KOPT-K1 (cell line): ENCODE measurements around the gene CHAT.

Experiments used
- H3K27ac ChIP-seq: fragments of 200-600 bp; sonication (generic); 2 replicates; pipeline ENCODE4 v1.5.1; 2016; ENCODE audit warnings: antibody characterized with exemption, mild to moderate bottlenecking, low read depth, low read length; ENCODE audit not compliant: poor library complexity, severe bottlenecking
- H3K36me3 ChIP-seq: fragments of 200-600 bp; sonication (generic); 2 replicates; pipeline ENCODE4 v1.5.1; 2017; ENCODE audit warnings: antibody characterized with exemption, mild to moderate bottlenecking, low read length, moderate library complexity; ENCODE audit not compliant: insufficient read depth
- H3K9me3 ChIP-seq: fragments of 200-600 bp; sonication (generic); 2 replicates; pipeline ENCODE4 v1.5.1; 2017; ENCODE audit warnings: antibody characterized with exemption, low read length, mild to moderate bottlenecking; ENCODE audit not compliant: insufficient read depth, poor library complexity, severe bottlenecking

Gene CHAT

DNA sequence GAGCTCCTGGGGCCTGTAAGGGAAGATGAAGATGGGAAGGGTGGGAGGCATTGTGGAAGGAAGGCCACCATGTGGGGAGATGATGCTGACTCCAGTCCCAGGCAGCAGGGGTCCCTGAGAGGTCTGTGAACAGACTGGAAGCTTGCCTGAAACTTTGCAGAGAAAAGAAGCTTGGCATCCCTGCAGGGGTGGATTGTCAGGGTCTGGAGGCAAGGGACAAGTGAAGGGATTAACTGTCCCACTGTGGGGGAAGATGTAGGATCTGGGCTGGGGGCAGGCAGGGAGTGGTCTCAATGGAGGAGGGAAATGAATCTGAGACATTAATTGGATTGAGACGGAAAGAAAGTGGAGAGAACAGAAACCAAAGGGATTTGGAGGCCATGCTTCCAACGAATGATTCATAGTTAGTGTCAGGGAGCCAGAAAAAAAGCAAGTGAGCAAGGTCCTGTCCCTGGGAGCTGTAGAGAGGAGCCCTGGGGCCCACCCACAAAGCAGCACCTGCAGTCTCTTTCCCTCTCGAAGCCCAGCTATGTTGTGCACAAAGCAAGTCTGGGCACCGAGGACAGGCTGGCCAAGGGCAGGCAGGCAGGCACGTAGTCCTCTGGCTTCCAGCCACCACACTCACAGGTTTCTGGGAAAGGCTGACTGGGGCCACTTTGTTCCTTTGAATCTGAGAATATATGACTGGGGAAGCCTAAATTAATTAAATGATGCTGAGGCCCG, 8.5 kb upstream of the CHAT start:
- no peaks in the 10 kb centered on the region for H3K9me3 ChIP-seq
- no peak overlapping the region for H3K27ac ChIP-seq
- no peaks in the 10 kb centered on the region for H3K36me3 ChIP-seq

- H3K36me3 ChIP-seq, result no peaks in the 10 kb centered on the region
- no peaks in the 10 kb centered on the region for H3K9me3 ChIP-seq
- no peak overlapping the region for H3K27ac ChIP-seq
These were observed 7.8 kb upstream of the CHAT start for GRCh38 chr10:49605939-49606509.

GRCh38 chr10:49606981-49607535, 6.8 kb upstream of the CHAT start:
- Histone ChIP-seq H3K27ac (no peak overlapping the region), H3K36me3 (no peaks in the 10 kb centered on the region), H3K9me3 (no peaks in the 10 kb centered on the region)

GRCh38 chr10:49608166-49609005, 5.5 kb upstream of the CHAT start:
- Histone ChIP-seq H3K9me3 (no peaks in the 10 kb centered on the region), H3K36me3 (no peaks in the 10 kb centered on the region), H3K27ac (no peak overlapping the region)

DNA sequence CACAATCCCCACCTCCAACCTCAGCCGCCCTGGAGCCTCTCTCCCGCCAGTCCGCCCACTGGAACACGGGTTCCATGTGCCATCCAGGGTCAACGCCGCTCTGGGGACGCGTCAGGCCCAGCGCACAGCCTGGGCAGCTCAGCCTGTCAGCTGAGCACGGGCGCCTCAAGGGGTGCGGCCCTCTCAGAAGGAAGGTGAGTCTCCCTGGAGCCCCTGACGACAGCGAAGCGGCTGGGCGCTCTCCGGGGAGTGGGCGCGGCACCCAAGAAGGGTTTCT, 4.9 kb upstream of the CHAT start:
- H3K9me3 ChIP-seq, result no peaks in the 10 kb centered on the region
- H3K27ac ChIP-seq, result no peak overlapping the region
- no peaks in the 10 kb centered on the region for H3K36me3 ChIP-seq

DNA sequence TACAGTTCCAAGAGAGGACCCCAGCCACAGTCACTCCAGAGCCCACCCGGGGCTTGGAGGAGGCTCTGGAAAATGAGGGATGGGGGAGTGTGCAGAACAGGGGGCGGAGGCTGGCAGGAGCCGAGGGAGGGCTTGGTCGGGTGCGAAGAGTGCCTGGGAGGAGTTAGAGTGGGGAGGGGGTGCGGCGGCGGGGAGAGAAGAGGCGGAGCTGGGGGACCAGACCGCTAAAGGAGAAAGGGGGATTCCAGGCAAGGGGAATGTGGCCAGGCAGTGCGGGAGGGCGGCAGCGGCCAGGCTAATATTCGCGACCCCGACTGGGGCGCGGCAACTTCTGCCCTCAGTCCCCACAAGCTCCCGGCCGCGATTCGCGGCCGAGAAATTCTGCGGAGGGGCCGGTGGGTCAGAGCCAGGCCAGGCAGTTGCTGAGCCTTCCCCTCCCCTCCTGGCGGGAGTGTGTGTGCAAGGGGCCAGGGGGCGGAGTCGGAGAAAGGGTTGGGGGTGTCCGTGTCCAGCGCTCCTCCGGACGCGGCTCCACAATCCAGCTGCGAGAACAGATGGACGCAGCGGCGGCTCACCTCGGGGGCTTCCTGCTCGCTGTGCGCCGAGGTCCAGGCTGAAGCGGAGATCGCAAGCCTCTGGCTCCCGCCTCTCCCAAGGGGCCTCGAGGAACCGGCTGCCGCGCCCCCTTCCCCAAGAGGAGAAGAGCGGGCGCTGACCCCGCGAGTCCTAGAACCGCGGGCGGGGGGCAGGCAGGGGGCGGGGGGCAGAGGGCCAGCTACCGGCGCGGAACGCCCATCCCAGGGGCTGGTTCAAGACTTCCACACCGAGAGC, 4.3 kb upstream of the CHAT start:
- Histone ChIP-seq H3K9me3 (no peaks in the 10 kb centered on the region), H3K36me3 (no peaks in the 10 kb centered on the region), H3K27ac (no peak overlapping the region)

GRCh38 chr10:49610114-49610457, 3.8 kb upstream of the CHAT start, which contains the start of gene SLC18A3:
SLC18A3 (plus strand) TSS chr10:49610310; CDS start chr10:49610741, 431 bp downstream.
- no peak within 1 kb of the TSS for H3K27ac ChIP-seq
- H3K9me3 ChIP-seq, result no peaks in the 10 kb centered on the region
- no peaks in the 10 kb centered on the region for H3K36me3 ChIP-seq

DNA sequence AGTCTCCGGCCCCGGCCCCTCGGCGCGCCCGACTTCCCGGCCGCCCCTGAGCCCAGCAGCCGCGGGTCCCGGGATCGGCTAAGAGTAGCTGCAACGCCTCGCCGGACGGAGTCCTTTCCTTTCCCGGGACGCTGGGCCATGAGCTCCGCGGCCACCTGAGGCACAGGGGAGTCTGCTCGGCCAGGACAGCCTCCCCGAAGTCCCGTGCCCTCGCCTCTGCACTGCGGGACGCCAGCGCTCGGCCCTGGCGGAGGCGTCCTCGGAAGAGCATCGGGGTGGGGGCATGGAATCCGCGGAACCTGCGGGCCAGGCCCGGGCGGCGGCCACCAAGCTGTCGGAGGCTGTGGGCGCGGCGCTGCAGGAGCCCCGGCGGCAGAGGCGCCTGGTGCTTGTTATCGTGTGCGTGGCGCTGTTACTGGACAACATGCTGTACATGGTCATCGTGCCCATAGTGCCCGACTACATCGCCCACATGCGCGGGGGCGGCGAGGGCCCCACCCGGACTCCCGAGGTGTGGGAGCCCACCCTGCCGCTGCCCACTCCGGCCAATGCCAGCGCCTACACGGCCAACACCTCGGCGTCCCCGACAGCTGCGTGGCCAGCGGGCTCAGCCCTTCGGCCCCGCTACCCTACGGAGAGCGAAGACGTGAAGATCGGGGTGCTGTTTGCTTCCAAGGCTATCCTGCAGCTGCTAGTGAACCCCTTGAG, 3.2 kb upstream of the CHAT start:
- Histone ChIP-seq H3K9me3 (no peaks in the 10 kb centered on the region), H3K36me3 (no peaks in the 10 kb centered on the region), H3K27ac (no peak overlapping the region)

DNA sequence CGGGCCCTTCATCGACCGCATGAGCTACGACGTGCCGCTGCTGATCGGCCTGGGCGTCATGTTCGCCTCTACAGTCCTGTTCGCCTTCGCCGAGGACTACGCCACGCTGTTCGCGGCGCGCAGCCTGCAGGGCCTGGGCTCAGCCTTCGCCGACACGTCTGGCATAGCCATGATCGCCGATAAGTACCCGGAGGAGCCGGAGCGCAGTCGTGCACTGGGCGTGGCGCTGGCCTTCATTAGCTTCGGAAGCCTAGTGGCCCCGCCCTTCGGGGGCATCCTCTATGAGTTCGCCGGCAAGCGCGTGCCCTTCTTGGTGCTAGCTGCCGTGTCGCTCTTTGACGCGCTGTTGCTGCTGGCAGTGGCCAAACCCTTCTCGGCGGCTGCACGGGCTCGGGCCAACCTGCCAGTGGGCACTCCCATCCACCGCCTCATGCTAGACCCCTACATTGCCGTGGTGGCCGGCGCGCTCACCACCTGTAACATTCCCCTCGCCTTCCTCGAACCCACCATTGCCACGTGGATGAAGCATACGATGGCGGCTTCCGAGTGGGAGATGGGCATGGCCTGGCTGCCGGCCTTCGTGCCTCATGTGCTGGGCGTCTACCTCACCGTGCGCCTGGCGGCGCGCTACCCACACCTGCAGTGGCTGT, 2.5 kb upstream of the CHAT start:
- H3K9me3 ChIP-seq, result no peaks in the 10 kb centered on the region
- no peak overlapping the region for H3K27ac ChIP-seq
- H3K36me3 ChIP-seq, result no peaks in the 10 kb centered on the region

- no peaks in the 10 kb centered on the region for H3K9me3 ChIP-seq
- H3K36me3 ChIP-seq, result no peaks in the 10 kb centered on the region
- H3K27ac ChIP-seq, result no peak overlapping the region
These were observed 1.9 kb upstream of the CHAT start for GRCh38 chr10:49611816-49612512.

DNA sequence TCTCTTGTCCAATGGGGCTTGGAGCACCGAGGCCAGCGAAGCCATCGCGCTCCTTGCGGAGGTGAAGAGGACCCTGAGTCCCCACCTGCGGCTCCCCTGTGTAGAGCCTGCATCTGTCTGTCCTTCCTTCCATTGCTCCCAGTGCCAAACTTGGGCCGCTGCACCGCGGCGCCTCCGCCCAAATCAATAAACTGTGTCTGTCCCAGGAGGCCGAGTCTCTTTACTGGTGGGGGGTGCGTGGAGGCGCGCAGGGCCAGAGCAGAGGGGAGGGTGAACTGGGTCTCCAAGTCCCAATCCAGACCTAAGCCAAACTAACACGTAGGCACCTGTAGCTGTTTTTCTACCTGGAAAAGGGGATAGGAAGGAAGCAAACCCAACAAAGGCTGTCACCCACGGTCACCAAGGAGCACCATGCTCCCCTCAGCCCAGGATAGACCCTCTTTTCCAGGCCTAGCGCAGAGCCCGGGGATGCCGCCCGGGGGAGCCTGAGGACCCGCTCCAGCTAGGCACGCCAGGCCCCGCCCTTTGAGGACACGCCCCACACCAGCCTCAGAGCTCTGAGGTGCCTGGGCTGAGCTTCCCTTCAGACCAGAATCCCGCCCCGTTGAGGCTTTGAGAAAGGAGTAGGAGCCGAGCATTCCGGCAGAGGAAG, 1.2 kb upstream of the CHAT start:
- H3K9me3 ChIP-seq, result no peaks in the 10 kb centered on the region
- no peaks in the 10 kb centered on the region for H3K36me3 ChIP-seq
- H3K27ac ChIP-seq, result no peak overlapping the region

DNA sequence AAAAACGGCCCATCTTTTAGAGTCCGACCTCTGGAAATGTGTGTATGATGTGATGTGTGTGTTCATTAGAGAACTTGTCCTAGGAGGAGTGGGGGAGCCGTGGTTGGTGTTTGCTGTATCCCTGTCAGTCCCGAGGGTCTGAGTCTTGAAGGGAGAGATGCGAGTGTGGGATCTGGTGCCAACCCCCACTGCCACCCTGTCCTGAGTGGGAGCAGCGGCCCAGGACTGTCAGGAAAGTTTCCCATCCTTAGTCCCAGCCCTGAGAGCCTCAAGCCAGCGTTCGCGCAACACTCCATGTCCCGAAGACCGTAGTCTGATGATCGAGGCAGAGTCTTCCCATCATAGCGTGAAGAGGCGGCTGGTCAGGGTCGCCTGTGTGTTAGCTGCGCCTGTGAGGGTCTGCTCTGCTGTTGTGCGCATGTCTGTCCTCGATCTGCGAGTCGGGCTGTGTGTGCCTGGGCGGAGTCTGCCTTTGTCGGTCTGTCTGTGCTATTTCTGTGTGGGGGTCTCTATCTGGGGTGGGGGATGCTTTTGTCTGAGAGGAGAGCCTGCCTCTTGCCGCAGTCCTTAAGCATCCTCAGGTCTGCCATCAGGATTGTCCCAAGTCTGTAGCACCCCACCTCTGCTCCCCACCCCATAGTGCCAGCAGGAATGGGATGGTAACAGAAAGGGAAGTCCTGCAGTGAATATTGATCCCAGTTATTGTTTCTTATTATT, 514 bp upstream of the CHAT start:
- no peaks in the 10 kb centered on the region for H3K9me3 ChIP-seq
- no peak overlapping the region for H3K27ac ChIP-seq
- H3K36me3 ChIP-seq, result no peaks in the 10 kb centered on the region
